ENCODE results near the gene STIM2.
"Not testable (repeated sequence)": the region's sequence is repeated elsewhere in the genome, so short reads cannot be mapped to it uniquely, and the experiment has no call there.

Gene STIM2

DNA sequence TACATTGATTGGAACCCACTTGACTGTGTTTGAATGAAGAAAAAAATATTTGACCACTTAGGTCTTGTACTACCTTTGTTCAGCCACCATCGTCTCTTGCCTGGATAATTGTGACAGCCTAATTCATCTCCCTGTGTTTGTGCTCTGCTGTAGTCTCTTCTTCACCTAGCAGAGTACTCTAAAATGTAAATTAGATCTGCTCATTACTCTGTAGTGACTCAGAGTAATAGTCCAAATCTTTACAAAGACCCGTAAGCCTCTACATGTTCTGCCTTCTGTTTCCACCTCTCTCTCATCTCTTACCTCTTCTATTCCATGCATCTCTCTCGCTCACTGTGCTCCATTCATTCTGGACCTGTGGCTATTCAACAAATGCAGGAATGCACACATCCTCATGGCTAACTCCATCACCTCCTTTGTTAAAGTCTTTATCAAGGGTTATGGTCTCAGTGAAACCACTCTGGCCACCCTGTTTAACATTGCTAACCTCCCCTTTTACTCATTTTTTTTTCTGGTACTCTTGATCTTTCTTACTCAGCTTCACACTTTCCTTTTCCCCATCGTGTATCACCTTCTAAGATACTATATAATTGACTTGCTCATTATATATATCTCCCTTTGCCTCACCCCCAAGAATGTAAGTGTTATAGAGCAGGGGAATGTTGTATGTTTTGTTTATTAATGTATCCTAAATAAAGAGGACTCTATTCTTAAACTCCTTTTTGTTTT lies 98.4 kb downstream of the STIM2 start:
- no peak for DNase-seq

GRCh38 chr4:26959654-26960047 lies 99.0 kb downstream of the STIM2 start:
- DNase-seq: no peak

GRCh38 chr4:26962720-26963119 lies 102.1 kb downstream of the STIM2 start:
- DNase-seq: no peak

DNA sequence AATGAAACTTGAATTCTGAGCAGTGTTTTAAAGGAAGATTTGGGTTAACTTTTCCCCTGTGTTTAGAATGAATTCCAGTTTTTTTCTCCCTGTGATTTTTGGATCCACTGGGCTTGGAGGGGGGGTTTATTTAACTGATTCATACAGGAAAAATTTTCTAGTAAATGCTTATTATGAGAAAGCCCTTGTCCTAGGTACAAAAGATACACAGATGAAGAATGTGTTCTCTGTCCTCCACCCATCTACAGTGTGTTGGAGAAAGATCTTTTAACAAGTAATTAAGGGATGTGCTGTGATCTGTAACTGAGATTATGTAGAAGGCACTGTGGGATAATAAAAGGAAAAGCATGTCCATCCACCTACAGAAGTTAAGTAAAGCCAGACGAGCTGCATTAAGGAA lies 103.9 kb downstream of the STIM2 start:
- DNase-seq: no peak

- no peak for DNase-seq
Observed at GRCh38 chr4:26964994-26965393, 104.4 kb downstream of the STIM2 start.

GRCh38 chr4:26975464-26976181 lies 115.0 kb downstream of the STIM2 start:
- DNase-seq: not testable (repeated sequence)

- DNase-seq: no peak
Observed at GRCh38 chr4:26978387-26979053, 117.9 kb downstream of the STIM2 start.

- no peak for DNase-seq
Observed at GRCh38 chr4:26984896-26985295, 124.3 kb downstream of the STIM2 start.

GRCh38 chr4:26985873-26986272 lies 125.2 kb downstream of the STIM2 start:
- DNase-seq: no peak

DNA sequence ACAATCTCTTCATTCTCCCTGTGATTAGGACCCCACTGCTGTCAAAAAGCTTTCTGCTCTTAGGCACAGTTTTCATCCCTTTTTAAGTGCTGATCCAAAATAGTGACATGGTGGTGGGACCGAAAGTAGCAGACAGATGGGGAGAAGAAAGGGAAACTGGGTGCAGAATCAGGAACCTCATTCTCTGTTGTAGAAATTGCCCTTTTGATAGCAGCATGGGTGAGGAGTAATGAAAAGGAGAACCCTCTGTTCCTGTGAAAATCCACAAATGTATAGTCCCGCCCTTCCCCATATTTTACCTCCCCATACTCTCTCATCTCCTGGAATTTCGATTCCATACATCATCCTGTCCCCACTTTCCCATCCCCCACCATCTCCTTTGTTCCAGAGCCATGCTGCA lies 126.5 kb downstream of the STIM2 start:
- no peak for DNase-seq

GRCh38 chr4:26991057-26991456 lies 130.4 kb downstream of the STIM2 start:
- DNase-seq: no peak

- DNase-seq: no peak
Observed at GRCh38 chr4:26992657-26993361, 132.2 kb downstream of the STIM2 start.

DNA sequence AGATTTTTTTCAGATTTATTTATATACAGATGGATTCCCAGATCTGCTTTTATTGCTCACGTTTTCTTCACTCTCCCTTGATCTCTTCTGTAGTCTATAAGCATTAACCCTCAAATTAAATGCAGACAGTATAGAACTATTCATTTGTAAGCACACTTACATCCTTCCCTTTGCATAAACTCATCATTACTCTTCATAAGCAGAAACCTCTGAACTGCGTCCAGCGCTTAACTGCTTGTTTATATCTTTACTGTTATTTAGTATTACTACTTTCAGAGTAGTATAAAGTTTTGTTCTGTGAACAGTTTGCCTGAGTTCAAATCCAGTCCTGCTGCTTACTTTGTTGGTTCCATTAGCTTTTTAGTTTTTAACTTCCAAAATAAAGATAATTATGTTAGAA lies 132.9 kb downstream of the STIM2 start:
- no peak for DNase-seq

DNA sequence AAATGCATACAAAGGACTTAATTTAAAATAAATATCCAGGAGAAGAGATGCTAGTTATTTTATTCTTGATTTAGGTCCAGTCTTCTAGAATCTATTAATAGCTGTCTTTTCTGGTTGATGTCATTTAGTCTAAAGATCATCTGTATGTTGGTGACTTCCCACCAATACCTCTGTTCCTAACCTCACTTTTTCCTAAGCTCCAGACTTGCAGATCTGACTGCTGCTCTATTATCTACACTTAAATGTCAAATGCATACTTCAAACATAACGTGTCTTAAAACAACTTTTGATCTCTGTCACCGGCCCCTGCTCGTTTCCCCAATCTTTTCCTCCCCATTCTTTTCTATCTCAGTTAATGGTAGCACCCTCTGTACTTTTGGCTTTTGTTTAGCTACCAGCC lies 133.3 kb downstream of the STIM2 start:
- DNase-seq: no peak

GRCh38 chr4:26995316-26995715 lies 134.7 kb downstream of the STIM2 start:
- DNase-seq: no peak

DNA sequence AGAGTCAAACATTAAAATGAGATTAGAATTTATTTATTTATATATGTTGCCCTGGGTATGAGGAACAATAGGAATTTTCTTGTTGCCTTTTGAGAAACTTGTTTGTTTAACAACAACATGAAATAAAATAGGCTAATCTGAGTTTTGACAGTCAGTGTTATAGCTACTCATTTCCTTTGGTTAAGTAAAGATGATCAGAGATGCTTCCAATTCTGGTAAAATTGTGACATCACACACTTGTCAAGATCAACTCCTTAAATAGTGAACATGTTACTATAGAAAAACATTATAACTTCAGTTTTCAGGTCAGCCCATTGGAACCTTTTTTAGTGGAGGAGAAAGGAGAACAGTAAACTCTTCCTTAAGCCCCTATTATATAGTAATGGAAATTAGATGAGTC lies 136.1 kb downstream of the STIM2 start:
- no peak for DNase-seq

- DNase-seq: no peak
Observed at GRCh38 chr4:26999689-27000088, 139.0 kb downstream of the STIM2 start.

DNA sequence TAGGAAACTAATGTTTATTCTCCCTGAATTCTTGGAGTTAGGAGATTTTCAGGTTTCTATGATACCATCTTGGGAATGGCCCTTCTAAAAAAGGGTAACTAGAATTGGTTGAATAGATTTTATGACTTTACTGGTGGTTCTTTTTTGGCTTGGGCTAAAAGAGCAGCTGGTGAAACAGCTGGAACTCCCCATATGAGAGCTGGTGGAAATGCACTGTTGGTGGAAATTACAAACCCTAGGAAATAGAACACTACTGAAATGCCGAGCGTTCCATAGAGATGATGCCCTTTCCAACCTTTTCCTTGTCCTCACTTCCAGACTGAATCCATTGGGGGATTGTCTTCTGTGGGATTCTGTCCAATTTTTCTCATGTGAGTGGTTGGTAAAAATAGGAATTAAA lies 139.5 kb downstream of the STIM2 start:
- DNase-seq: no peak

DNA sequence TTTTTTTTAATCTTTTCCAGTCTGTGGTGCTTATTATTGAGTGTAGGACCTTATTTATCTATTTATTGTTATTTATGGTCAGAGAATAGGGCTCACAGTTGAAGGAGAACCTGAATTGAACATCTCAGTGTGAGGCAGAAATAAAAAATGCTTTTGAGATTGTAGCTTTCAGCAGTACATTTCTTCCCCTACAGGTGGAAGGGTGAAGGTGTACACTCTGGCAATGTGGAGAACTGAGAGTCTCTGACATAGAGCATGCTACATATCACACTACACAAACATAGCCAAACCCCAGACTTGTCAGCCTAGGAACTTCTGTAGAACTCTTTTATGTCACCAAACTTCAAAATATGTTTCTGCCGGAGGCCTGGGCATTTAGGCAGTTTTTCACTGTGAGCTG lies 140.2 kb downstream of the STIM2 start:
- no peak for DNase-seq

- DNase-seq: no peak
Observed at GRCh38 chr4:27001398-27002164, 140.9 kb downstream of the STIM2 start.

DNA sequence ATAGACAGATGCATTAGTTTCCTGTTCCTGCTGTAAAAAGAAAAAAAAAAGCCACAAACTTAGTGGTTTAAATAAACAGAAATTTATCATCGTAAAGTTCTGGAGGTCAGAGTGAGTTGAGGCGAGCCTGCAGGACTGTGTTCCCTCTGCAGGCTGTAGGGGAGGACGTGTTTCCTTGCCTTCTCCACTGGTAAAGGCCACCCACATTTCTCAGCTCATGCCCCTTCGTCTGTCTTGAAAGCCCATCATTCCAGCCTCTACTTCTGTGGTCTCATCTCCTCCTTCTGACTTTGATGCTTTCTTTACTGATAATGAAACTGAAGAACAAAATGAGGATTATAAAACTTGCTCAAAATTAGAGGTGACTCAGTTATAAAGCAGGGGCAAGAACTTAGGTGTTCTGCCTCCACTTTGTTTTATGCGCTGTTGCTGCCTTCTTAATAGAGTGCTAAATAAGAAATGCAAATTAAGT lies 143.0 kb downstream of the STIM2 start:
- no peak for DNase-seq

DNA sequence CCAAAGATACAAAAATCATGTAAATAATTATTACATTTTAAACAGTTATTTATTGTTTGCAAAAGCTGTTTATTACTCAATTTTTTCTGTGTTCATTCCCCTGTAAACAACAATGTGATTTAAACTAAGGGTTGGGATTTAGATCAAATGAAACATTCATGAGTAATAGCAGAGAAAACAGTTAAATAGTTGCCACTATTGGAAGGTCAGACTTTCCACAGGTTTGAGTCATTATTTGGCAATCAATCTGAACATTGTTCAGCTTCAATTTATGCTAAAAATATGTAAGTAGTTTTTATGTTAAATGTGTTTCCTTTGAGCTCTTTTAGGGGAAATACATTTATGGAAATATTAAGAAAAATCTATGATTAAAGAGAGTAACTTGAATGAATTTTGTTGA lies 144.9 kb downstream of the STIM2 start:
- no peak for DNase-seq
